Activated CD4-positive, alpha-beta T cell treated with anti-CD3 and anti-CD28 coated beads for 1 hour (primary cell): ENCODE measurements around the gene ACSL6.

Experiments
- DNase-seq: peaks from one replicate; pipeline ENCODE4 v3.0.0-alpha.2; 2020

The ACSL6 gene

DNA sequence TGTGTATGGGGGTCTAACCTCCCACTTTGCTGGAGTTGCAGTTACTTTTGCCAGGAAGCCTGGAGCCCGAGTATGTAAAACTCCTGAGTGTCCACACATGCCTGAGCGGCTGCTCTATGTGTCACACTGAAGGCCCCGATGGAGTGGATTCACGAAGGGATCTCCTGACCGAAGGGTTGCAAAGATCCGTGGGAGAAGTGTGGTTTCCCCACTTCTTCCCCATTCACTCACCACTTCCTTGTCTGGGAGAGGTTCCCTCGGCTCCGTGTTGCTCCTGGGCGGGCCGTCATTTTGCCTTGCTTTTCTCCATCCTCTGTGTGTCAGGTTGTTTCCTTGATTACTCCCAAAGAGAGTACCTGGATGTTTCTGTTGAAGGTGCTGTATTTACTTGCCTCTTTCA is 32.7 kb upstream of the ACSL6 start:
- no peak for DNase-seq

GRCh38 chr5:132037353-132037752 is 25.9 kb upstream of the ACSL6 start:
- DNase-seq = no peak

DNA sequence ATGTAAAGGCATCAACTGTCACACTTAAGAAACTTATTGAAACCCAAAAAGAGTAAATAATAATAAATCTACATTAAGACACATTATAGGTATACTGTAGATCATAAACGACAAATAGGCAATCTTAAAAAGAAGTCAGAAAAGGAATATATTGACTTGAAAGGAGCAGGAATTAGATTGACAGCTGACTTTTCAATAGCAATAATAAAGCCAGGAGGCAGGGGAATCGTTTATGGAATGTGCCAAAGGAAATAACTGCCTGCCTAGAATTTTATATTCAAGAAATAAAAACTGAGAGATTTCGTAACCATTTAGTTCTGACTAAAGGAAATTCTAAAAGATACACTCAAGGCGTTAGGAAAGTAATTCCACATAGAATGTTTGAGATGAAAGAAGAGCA is 21.7 kb upstream of the ACSL6 start:
- no peak for DNase-seq

DNA sequence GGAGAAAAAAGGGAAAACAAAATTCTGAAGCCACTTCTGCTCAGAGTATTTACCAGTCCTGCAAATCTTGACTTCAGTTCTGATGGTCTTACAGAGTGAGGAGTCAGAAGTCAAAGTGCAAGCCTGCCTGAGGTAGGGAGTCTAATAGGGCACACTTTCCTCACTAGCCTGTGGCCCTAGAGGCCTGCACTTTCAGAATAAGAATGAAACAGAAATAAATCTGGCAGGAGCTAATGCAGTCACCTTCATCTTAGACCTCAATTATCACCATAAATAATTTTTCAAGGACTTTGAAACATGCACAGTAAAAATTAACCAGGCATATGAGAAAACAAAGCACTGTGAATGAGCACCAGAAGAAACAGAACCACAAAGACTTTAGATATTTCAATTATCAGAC is 20.7 kb upstream of the ACSL6 start:
- DNase-seq = no peak

- no peak for DNase-seq
Measured at GRCh38 chr5:132030610-132031009, 19.2 kb upstream of the ACSL6 start.

- DNase-seq = no peak
Measured at GRCh38 chr5:132029609-132030330, 18.3 kb upstream of the ACSL6 start.

DNA sequence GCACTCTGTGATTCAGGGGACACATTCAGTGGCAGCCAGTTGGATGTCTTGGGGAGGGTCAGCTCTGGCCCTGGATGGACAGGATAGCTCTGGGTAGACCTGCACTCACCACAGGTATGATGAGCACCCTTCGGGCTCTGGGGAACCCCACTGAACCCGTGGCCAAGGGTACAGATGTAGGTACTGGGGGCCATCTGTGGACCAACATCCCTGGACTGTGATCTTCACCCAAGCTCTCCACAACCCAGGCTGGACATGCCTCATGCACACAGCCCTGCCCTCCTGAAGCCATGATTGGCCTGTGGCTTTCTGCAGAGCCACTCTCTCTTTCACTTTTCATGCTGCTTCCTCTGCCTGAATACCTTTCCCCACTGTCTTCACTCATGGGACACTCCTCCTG is 15.6 kb upstream of the ACSL6 start:
- DNase-seq = no peak

DNA sequence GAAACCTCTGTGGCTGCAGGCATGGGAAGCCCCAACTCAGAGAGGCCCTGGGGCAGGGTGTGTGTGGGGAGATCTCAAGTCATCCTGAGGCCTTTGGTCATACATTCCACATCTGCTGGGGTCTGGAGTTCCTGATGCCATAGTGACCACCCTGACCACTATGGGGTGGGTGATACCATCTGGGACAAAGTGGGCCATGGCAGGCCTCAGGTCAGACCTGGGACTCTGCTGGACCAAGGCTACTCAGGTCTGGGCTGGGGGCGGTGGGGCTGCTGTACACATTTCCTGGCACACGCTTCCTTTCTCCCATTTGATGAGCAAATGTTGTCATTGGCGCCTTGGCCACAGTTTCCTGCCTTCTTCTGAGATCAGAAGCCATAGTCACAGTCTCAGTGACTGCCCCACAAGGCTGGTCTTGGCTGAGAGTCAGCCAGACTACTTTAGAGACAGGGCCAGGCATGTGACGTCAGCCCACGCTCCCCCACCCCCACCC is 15.1 kb upstream of the ACSL6 start:
- no peak for DNase-seq

GRCh38 chr5:132025403-132025971 is 14.0 kb upstream of the ACSL6 start:
- no peak for DNase-seq

DNA sequence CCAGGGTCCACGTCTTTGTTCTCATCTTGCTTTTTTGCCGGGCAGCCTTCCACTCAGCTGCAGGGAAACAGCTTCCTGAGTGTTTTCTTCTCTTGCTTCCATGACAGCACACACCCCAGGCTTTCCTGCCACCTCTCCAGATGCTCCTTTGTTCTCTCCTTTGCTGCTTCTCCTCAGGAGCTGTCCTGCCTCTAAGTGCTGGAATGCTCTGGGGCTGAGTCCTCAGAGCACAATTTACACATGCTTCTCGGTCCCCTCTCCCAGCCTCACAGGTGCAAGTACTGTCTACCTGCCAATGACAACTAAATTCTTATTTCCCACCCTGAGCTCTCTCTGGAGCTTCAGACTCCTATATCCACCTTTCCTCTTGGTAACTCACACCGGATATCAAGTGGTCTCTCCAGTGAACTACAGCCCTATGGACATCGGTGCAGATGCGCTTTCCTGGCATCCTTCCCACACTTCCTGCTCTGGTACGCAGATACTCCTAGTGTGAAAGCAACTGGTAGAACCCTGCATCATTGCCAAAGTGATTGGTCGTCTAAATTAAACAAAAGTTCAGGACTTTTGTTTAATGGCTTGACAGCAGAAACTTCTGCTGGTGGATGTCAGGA is 13.4 kb upstream of the ACSL6 start:
- DNase-seq = no peak

GRCh38 chr5:132024117-132024435 is 12.6 kb upstream of the ACSL6 start:
- DNase-seq = no peak

DNA sequence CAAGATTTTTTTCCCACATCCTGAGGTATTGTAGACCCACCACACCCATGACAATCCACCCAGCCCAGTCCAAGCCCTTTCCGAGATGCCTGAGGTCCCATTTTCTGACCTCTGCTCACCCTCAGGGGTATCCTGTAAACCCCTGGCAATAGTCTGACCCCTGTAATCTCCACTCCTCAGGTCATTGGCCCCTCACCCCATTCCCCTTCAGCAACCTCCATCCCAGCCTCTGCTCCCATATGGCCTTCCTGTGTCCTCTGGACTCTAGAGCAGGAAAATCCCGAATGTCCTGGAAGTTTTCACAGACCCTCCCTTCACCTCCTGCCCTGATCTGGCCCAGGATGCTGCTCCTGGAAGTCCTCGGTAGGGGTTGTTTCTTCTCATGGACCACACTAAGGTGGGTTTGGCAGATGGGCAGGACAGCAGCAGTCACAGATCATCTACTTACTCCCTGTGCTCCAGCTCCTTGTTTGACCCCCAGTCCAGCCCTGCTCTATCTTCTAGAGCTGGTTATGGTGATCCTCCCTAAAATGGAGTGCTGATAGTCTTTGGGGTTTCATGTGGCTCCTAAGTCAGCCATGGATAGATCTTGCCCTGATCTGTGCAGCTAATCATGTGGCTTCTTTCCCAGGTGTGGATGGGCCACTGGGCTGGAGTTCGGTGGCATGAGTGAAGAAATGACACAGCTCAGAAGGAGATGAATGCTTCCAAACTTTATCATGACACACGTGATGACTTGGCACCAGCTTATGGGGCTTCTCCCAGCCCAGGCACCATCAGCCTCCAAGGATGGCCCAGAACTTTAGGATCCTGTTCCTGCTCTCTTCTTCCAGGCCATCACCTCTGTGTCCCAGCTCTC is 12.0 kb upstream of the ACSL6 start:
- DNase-seq = no peak

DNA sequence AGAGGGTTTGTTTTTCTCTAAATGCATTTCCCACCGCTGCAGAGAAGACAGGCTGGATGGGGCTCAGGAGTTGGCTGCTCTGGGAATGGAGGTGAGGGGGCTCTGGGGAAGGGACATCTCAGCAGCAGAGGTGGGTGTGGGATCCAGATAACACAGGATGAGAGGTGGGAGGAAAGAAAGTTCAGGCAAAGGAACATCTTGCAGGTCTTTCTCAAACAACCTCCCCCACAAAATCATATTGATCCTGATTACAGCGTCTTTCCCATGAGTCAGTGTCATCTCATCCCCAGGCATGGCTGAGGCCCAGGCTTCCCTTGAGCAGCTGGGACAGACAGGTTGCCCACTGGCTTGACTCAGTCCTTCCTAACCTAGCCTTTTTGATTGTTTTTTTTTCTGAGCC is 11.3 kb upstream of the ACSL6 start:
- no peak for DNase-seq

- no peak for DNase-seq
Measured at GRCh38 chr5:132021654-132022053, 10.2 kb upstream of the ACSL6 start.

GRCh38 chr5:132020568-132021339 is 9.3 kb upstream of the ACSL6 start:
- no peak for DNase-seq

GRCh38 chr5:132019857-132020555 is 8.5 kb upstream of the ACSL6 start:
- peak; percentile 41 for DNase-seq

DNA sequence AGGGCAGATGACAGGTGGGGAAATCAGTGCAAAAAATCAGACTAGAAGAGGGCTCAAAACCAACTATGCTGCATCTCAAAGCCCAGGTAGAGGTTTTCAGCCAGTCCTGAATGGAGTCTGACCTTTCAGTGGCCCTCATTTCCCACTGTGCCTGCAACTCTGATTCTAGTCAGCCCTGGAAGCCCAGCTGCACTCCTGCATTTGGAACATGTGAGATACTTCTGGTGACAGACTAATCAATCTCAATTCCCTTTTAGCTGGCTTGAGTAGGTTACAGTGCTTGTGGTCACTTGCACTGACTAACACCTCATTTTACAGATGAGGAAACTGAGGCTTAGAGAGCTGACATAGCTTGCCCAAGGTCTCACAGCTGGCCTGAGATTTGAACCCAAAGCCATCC is 7.9 kb upstream of the ACSL6 start:
- no peak for DNase-seq

DNA sequence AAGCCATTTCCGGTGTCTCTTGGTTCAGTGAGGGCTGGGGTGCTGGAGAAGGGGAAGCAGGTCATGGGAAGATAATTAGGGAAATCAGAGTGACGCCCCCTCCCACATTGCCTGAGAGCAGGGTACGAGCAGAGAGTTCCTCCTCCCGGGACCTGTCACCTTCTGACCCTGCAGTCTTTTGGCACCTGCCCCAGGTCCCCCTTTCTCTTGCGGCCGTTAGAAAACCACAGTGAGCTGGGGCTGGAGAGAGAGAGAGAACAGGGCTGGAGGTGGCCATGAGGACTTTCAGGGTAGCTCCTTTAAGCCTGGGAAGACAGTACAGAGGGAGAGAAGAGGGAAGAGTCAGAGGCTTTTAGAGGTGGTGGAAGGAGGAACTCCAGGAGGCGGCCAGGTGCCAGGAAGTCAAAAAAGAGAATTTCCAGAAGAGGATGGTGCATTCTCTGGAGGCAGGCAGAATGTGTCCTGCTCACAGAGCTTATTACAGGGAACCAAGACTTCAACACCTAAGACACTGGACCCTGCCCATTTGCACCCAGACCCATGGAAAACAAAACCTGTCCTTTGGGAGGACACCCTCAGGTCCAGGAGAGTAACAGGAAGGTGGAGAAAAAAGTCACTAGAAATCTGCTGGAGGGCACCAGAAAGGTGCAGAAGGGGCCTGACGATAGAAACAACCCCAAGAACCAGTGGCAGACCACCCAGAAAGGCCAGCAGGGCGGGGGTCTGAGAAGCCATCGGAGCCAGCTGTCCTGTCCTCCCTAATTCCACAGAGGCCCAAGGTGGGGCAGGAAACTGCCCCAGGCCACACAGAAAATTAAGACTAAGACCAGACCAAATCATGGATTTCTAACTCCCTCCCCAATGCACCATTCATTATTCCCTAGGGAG is 6.5 kb upstream of the ACSL6 start:
- no peak for DNase-seq

DNA sequence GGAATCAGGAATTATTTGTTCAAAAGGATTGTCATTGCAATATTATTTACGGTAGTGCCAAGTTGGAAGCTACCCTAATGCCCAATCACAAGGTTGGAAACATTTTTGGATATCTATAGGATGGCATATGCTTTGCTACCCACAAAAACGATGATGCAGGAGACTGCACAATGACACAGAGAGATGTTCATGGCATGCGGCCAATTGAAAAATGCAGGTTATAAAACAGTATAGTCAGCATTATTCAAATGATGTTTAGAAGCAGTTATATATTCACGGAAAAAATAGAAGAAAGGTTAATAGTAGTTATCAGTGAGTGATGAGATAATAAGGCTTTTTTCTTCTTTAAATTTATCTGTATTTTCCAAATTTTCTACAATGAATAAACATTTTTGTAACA is 5.9 kb upstream of the ACSL6 start:
- no peak for DNase-seq

DNA sequence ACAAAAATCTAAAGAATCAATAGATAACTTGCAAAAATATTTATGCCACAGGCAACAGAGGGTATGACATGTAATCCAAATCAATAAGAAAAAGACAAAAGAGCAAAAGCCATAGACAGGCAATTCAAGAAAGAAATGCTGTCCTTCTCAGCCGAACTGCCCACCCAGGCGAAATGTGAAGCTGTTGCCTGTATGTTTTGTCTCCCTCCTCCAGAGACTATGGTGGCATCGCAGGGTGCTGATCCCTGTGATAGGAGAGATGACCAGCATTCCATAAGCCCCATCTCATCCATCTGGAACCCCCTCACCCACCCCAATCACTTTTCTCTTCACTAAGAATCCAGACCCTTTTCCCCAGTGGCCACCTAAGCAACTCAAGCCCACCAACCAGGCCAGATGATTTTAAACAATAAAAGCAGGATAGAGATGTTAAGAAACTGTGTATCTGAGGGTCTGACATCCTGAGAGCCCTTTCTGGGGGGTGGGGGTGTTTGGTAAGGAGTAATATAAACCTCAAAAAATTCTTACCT is 5.3 kb upstream of the ACSL6 start:
- DNase-seq = no peak

DNA sequence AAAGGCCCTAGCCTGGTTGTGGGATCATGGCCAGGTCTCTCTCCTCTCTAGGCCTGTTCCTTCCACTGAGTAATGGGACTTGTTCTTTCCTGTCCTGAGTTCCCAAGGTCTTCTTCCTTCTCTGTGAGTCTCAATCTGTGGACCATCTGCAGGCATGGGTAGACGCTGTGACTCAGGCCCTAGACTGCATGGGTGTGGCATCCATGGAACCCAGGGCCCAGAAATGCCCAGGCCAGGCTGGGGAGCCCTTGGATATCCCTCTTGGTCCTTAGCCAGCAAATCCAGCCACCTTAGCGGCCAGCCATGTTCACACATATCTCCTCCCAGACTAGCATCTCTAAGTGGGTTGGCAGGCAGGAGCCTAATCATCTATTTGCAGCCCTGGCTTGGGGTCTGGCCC is 2.3 kb upstream of the ACSL6 start:
- no peak for DNase-seq
